ENCODE measurements around the gene SEC16B. TPM values are rescaled to one million over a fixed set of nuclear protein-coding genes. Genes with fewer than 3 reads are reported as not detected.

The SEC16B gene
- total RNA-seq, 2 experiments from 2014 or later: not detected

GRCh38 chr1:178004926-178005391 lies 35.1 kb upstream of the SEC16B start:
- H3K4me2 ChIP-seq (ENCODE audit: low read length): no peak overlapping the region
- H3K9me2 ChIP-seq (ENCODE audit: insufficient read depth, low read length): no peaks in the 10 kb centered on the region
- no peak for DNase-seq (ENCODE audit: low spot score)
- no peaks in the 10 kb centered on the region for H4K20me1 ChIP-seq (ENCODE audit: insufficient read depth, low read length)
- H3K4me3 ChIP-seq (ENCODE audit: low read depth, low read length, poor library complexity, severe bottlenecking): no peak overlapping the region
- intact Hi-C loops (cut with micrococcal nuclease; ENCODE audit: unreplicated experiment): no loop called here
- no peaks in the 10 kb centered on the region for H3K9me3 ChIP-seq (ENCODE audit: low read length)
- H3K27ac ChIP-seq (ENCODE audit: low read depth, low read length, poor library complexity, severe bottlenecking): no peak overlapping the region
- POLR2A ChIA-PET: no interaction called here
- H3K4me1 ChIP-seq (ENCODE audit: insufficient read depth, low read length, poor library complexity, severe bottlenecking): no peaks in the 10 kb centered on the region
- H3K36me3 ChIP-seq (ENCODE audit: insufficient read depth, low read length): no peaks in the 10 kb centered on the region
- TF ChIP-seq CTCF (conservative IDR thresholded peaks at IDR 0.05; ENCODE audit: low read length): no peak
- TF ChIP-seq EZH2phosphoT487 (IDR thresholded peaks at IDR 0.05; ENCODE audit: borderline replicate concordance, low read depth, low read length): no peak
- CTCF ChIA-PET (ENCODE audit: unreplicated experiment): no interaction called here
- no peaks in the 10 kb centered on the region for H3K79me2 ChIP-seq (ENCODE audit: insufficient read depth, low read depth, low read length)
- no peak overlapping the region for H2AFZ ChIP-seq (ENCODE audit: low read length)
- BruUV-seq (replicated peaks): no TSS peak

GRCh38 chr1:177998696-177999631 lies 29.1 kb upstream of the SEC16B start:
- Histone ChIP-seq H3K9me2 (ENCODE audit: insufficient read depth, low read length) (no peaks in the 10 kb centered on the region), H3K4me3 (ENCODE audit: low read depth, low read length, poor library complexity, severe bottlenecking) (no peak overlapping the region), H3K4me2 (ENCODE audit: low read length) (no peak overlapping the region), H3K36me3 (ENCODE audit: insufficient read depth, low read length) (no peaks in the 10 kb centered on the region), H3K79me2 (ENCODE audit: insufficient read depth, low read depth, low read length) (no peaks in the 10 kb centered on the region), H4K20me1 (ENCODE audit: insufficient read depth, low read length) (no peaks in the 10 kb centered on the region), H3K9me3 (ENCODE audit: low read length) (no peaks in the 10 kb centered on the region), H3K27ac (ENCODE audit: low read depth, low read length, poor library complexity, severe bottlenecking) (no peak overlapping the region), H2AFZ (ENCODE audit: low read length) (no peak overlapping the region), H3K4me1 (ENCODE audit: insufficient read depth, low read length, poor library complexity, severe bottlenecking) (no peaks in the 10 kb centered on the region)
- TF ChIP-seq CTCF (conservative IDR thresholded peaks at IDR 0.05; ENCODE audit: low read length): no peak
- no peak for TF ChIP-seq EZH2phosphoT487 (IDR thresholded peaks at IDR 0.05; ENCODE audit: borderline replicate concordance, low read depth, low read length)
- POLR2A ChIA-PET: interaction anchor here (0.7 kb wide), 1 partner anchor 31 kb away, joined by 3 read pairs; no protein-coding TSS in a partner anchor
- intact Hi-C loops (cut with micrococcal nuclease; ENCODE audit: unreplicated experiment): no loop called here
- CTCF ChIA-PET (ENCODE audit: unreplicated experiment): no interaction called here
- no TSS peak for BruUV-seq (replicated peaks)
- no peak for DNase-seq (ENCODE audit: low spot score)

GRCh38 chr1:177996957-177997356 lies 27.1 kb upstream of the SEC16B start:
- Histone ChIP-seq H3K27ac (ENCODE audit: low read depth, low read length, poor library complexity, severe bottlenecking) (no peak overlapping the region), H3K36me3 (ENCODE audit: insufficient read depth, low read length) (no peaks in the 10 kb centered on the region), H4K20me1 (ENCODE audit: insufficient read depth, low read length) (no peaks in the 10 kb centered on the region), H3K9me2 (ENCODE audit: insufficient read depth, low read length) (no peaks in the 10 kb centered on the region), H3K4me1 (ENCODE audit: insufficient read depth, low read length, poor library complexity, severe bottlenecking) (no peaks in the 10 kb centered on the region), H2AFZ (ENCODE audit: low read length) (no peak overlapping the region), H3K79me2 (ENCODE audit: insufficient read depth, low read depth, low read length) (no peaks in the 10 kb centered on the region), H3K4me3 (ENCODE audit: low read depth, low read length, poor library complexity, severe bottlenecking) (no peak overlapping the region), H3K4me2 (ENCODE audit: low read length) (no peak overlapping the region), H3K9me3 (ENCODE audit: low read length) (no peaks in the 10 kb centered on the region)
- TF ChIP-seq EZH2phosphoT487 (IDR thresholded peaks at IDR 0.05; ENCODE audit: borderline replicate concordance, low read depth, low read length): no peak
- no peak for TF ChIP-seq CTCF (conservative IDR thresholded peaks at IDR 0.05; ENCODE audit: low read length)
- ChIA-PET CTCF (ENCODE audit: unreplicated experiment) (no interaction called here), POLR2A (interaction anchor here (0.7 kb wide), 1 partner anchor 54 kb away, joined by 3 read pairs; no protein-coding TSS in a partner anchor)
- no peak for DNase-seq (ENCODE audit: low spot score)
- no TSS peak for BruUV-seq (replicated peaks)
- intact Hi-C loops (cut with micrococcal nuclease; ENCODE audit: unreplicated experiment): no loop called here

Data from OCI-LY7 (cell line).